ENCODE data around the gene PIK3R4. TPM values are rescaled to one million over a fixed set of nuclear protein-coding genes. Genes with fewer than 3 reads are reported as not detected.
A peak's percentile ranks its signal among the peaks of the same experiment; 100 is the strongest.

Gene PIK3R4
- total and polyA plus RNA-seq, 4 donors: 14.3 to 36.6 (median 22.2) TPM

DNA sequence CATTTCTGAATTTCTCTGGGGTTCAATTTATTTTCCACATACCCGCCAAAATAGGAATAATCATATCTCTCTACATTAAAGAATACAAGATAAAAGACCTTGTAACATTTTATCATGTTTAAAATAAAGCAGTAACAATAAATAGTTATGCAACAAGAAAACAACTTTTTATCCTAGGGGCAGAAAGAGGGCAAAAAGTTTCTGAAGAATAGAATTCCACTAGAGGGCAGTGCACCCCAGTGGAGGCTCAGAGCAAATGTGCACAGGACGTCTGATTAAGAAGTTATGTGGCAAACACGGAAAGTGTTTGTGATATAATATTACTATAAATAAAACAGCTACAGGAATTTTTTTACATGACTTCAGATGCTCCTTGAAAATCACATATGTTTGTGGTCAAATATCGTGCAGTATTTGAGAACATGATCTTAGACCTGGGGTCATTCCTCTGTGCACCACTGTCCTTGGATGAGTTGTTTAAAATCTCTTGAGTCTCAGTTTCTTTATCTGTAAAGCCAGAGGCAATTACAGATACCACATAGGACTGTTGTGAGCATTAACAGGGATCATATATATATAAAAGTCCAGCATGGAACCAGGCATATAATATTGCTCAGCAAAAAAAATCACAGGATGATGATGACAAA is 13.2 kb upstream of the PIK3R4 start:
- DNase-seq (ENCODE audit: low spot score): peak; percentile 56
- Histone ChIP-seq H3K4me3 (ENCODE audit: low read depth in 1 of 3, low read length in 3 of 3) (no peak overlapping the region), H3K36me3 (ENCODE audit: control insufficient read depth in 4 of 4, insufficient read depth in 3 of 4, low read depth in 1 of 4, low read length in 3 of 4) (no peaks in the 10 kb centered on the region), H3K4me1 (ENCODE audit: control insufficient read depth in 4 of 4, insufficient read depth in 4 of 4, low read length in 3 of 4) (no peaks in the 10 kb centered on the region), H3K9ac (ENCODE audit: low read depth in 1 of 2, low read length in 2 of 2) (peak overlapping the region in 1 of 2 donors; percentile 26), H3K27ac (ENCODE audit: low read depth in 1 of 2, low read length in 2 of 2) (no peak overlapping the region), H3K9me3 (ENCODE audit: control insufficient read depth in 4 of 4, low read length in 3 of 4) (no peaks in the 10 kb centered on the region), H3K27me3 (ENCODE audit: control insufficient read depth in 4 of 4, insufficient read depth in 4 of 4, low read length in 3 of 4) (no peaks in the 10 kb centered on the region)
- TF ChIP-seq YY1 (IDR thresholded peaks at IDR 0.05) (peak; percentile 11), HNF4A (conservative IDR thresholded peaks at IDR 0.05) (peak in 1 of 2 donors; percentile 21), RAD21 (IDR thresholded peaks at IDR 0.05) (peak; percentile 92 to 95), HNF4G (IDR thresholded peaks at IDR 0.05) (no peak), RXRA (IDR thresholded peaks at IDR 0.05) (peak in 1 of 2 donors; percentile 19)
- TF ChIP-seq, protein P1, sequence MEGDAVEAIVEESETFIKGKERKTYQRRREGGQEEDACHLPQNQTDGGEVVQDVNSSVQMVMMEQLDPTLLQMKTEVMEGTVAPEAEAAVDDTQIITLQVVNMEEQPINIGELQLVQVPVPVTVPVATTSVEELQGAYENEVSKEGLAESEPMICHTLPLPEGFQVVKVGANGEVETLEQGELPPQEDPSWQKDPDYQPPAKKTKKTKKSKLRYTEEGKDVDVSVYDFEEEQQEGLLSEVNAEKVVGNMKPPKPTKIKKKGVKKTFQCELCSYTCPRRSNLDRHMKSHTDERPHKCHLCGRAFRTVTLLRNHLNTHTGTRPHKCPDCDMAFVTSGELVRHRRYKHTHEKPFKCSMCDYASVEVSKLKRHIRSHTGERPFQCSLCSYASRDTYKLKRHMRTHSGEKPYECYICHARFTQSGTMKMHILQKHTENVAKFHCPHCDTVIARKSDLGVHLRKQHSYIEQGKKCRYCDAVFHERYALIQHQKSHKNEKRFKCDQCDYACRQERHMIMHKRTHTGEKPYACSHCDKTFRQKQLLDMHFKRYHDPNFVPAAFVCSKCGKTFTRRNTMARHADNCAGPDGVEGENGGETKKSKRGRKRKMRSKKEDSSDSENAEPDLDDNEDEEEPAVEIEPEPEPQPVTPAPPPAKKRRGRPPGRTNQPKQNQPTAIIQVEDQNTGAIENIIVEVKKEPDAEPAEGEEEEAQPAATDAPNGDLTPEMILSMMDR (IDR thresholded peaks at IDR 0.05; ENCODE audit: low read depth, low read length, missing input control): peak; percentile 77
- WGBS: under 1% methylated on average over 4 of the region's 4 CpGs

DNA sequence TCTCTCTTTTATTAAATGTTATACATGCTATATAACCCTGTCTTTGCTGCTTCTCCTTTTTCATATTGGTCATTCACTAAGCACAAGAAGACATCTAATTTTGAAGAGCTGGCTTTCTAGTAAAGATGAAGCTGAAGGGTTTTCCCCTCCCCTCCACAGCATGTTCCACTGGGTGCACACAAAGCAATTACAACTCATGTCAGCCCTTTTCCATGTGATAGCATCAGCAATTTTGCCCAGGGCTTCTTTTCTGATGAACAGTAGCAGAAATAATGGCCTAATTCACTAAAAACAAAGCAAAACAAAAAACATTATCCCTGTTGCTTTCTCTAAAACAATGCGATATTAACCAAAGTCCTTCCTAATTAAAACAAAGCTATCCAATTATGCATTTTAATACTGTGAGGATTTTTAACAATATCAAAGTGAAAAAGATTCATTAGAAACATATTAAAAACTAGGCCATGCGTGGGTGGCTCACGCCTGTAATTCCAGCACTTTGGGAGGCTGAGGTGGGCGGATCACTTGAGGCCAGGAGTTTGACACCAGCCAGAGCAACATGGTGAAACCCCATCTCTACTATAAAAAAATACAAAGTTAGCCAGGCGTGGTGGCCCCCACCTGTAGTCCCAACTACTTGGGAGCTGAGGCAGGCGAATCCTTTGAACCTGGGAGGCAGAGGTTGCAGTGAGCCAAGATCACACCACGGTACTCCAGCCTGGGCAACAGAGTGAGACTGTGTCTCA is 12.2 kb upstream of the PIK3R4 start:
- Histone ChIP-seq H3K9ac (ENCODE audit: low read depth in 1 of 2, low read length in 2 of 2) (no peak overlapping the region), H3K36me3 (ENCODE audit: control insufficient read depth in 4 of 4, insufficient read depth in 3 of 4, low read depth in 1 of 4, low read length in 3 of 4) (no peaks in the 10 kb centered on the region), H3K9me3 (ENCODE audit: control insufficient read depth in 4 of 4, low read length in 3 of 4) (no peaks in the 10 kb centered on the region), H3K4me1 (ENCODE audit: control insufficient read depth in 4 of 4, insufficient read depth in 4 of 4, low read length in 3 of 4) (no peaks in the 10 kb centered on the region), H3K27ac (ENCODE audit: low read depth in 1 of 2, low read length in 2 of 2) (no peak overlapping the region), H3K27me3 (ENCODE audit: control insufficient read depth in 4 of 4, insufficient read depth in 4 of 4, low read length in 3 of 4) (no peaks in the 10 kb centered on the region), H3K4me3 (ENCODE audit: low read depth in 1 of 3, low read length in 3 of 3) (no peak overlapping the region)
- TF ChIP-seq, protein P2, sequence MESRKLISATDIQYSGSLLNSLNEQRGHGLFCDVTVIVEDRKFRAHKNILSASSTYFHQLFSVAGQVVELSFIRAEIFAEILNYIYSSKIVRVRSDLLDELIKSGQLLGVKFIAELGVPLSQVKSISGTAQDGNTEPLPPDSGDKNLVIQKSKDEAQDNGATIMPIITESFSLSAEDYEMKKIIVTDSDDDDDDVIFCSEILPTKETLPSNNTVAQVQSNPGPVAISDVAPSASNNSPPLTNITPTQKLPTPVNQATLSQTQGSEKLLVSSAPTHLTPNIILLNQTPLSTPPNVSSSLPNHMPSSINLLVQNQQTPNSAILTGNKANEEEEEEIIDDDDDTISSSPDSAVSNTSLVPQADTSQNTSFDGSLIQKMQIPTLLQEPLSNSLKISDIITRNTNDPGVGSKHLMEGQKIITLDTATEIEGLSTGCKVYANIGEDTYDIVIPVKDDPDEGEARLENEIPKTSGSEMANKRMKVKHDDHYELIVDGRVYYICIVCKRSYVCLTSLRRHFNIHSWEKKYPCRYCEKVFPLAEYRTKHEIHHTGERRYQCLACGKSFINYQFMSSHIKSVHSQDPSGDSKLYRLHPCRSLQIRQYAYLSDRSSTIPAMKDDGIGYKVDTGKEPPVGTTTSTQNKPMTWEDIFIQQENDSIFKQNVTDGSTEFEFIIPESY (IDR thresholded peaks at IDR 0.05): no peak
- TF ChIP-seq JUND (IDR thresholded peaks at IDR 0.05) (no peak), RXRA (IDR thresholded peaks at IDR 0.05) (no peak), HNF4A (conservative IDR thresholded peaks at IDR 0.05) (no peak), SP1 (IDR thresholded peaks at IDR 0.05) (no peak), EGR1 (IDR thresholded peaks at IDR 0.05; ENCODE audit: low read depth in 2 of 2) (no peak)
- TF ChIP-seq, protein P3, sequence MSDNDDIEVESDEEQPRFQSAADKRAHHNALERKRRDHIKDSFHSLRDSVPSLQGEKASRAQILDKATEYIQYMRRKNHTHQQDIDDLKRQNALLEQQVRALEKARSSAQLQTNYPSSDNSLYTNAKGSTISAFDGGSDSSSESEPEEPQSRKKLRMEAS (IDR thresholded peaks at IDR 0.05): no peak
- 88% methylated on average over 7 of the region's 7 CpGs for WGBS
- no peak for DNase-seq (ENCODE audit: low spot score)

DNA sequence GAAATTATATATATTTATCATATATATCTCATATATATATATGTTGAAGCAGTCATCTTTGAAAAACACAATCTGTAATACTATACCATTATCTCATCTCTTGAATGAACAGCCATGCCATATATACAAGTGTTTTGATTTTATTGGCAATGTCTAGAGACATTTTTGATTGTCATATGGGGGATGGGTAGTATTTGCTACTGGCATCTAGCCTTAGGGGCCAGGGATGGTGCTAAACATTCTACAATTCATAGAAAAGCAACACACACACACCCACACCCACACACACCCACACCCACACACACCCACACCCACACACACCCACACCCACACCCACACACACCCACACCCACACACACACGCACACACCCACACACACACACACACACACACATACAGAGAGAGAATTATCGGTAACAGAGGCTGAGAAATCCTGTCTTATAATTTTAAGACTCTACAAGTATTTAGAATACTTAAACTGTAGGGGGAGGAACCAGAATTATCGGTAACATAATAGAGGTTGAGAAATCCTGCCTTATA is 11.1 kb upstream of the PIK3R4 start:
- WGBS: 90% methylated on average over 3 of the region's 3 CpGs
- H3K9ac ChIP-seq (ENCODE audit: low read depth in 1 of 2, low read length in 2 of 2): no peak overlapping the region
- no peak overlapping the region for H3K27ac ChIP-seq (ENCODE audit: low read depth in 1 of 2, low read length in 2 of 2)
- H3K4me1 ChIP-seq (ENCODE audit: control insufficient read depth in 4 of 4, insufficient read depth in 4 of 4, low read length in 3 of 4): no peaks in the 10 kb centered on the region
- no peak overlapping the region for H3K4me3 ChIP-seq (ENCODE audit: low read depth in 1 of 3, low read length in 3 of 3)
- TF ChIP-seq NR2F2 (IDR thresholded peaks at IDR 0.05) (no peak), SP1 (IDR thresholded peaks at IDR 0.05) (no peak)
- no peaks in the 10 kb centered on the region for H3K9me3 ChIP-seq (ENCODE audit: control insufficient read depth in 4 of 4, low read length in 3 of 4)
- no peaks in the 10 kb centered on the region for H3K27me3 ChIP-seq (ENCODE audit: control insufficient read depth in 4 of 4, insufficient read depth in 4 of 4, low read length in 3 of 4)
- H3K36me3 ChIP-seq (ENCODE audit: control insufficient read depth in 4 of 4, insufficient read depth in 3 of 4, low read depth in 1 of 4, low read length in 3 of 4): no peaks in the 10 kb centered on the region
- DNase-seq (ENCODE audit: low spot score): no peak
